Spleen (tissue), 11 donors: ENCODE data around the gene CHMP3. TPM values are rescaled to one million over a fixed set of nuclear protein-coding genes. Genes with fewer than 3 reads are reported as not detected.

Source experiments
- DNase-seq: peaks from one replicate; pipeline ENCODE4 v3.0.0-alpha.2; 2020
- H3K27ac ChIP-seq, 8 donors: fragments of 200-600 bp; sonication (generic) in 7 of 8; 1 replicate in 4 of 8; 2 replicates in 4 of 8; pipeline versions ENCODE4 v1.5.0 to v1.8.0; 2016 to 2021; ENCODE audit warnings: inconsistent platforms in 4 of 8, mild to moderate bottlenecking in 4 of 8, moderate library complexity in 1 of 8
- H3K27me3 ChIP-seq, 7 donors: fragments of 200-600 bp; sonication (generic) in 6 of 7; replicated peaks in 1 of 7; 1 replicate in 4 of 7; 2 replicates in 3 of 7; pipeline versions ENCODE4 v1.5.0 to v1.8.0; 2016 to 2021; ENCODE audit warnings: inconsistent platforms in 3 of 7, mild to moderate bottlenecking in 1 of 7
- H3K36me3 ChIP-seq, 6 donors: fragments of 200-600 bp; sonication (generic) in 5 of 6; 1 replicate in 4 of 6; 2 replicates in 2 of 6; pipeline versions ENCODE4 v1.5.0 to v1.8.0; 2016 to 2021; ENCODE audit warnings: inconsistent platforms in 2 of 6
- H3K4me1 ChIP-seq, 6 donors: fragments of 200-600 bp; sonication (generic) in 5 of 6; 1 replicate in 3 of 6; 2 replicates in 3 of 6; pipeline versions ENCODE4 v1.5.0 to v1.8.0; 2016 to 2021; ENCODE audit warnings: inconsistent platforms in 3 of 6
- H3K4me3 ChIP-seq, 8 donors: fragments of 200-600 bp; sonication (generic) in 7 of 8; 1 replicate in 4 of 8; 2 replicates in 4 of 8; pipeline versions ENCODE4 v1.5.0 to v1.8.0; 2016 to 2021; ENCODE audit warnings: inconsistent platforms in 4 of 8, mild to moderate bottlenecking in 4 of 8, moderate library complexity in 2 of 8
- H3K9me3 ChIP-seq, 8 donors: fragments of 200-600 bp; sonication (generic) in 7 of 8; 1 replicate in 4 of 8; 2 replicates in 4 of 8; pipeline versions ENCODE4 v1.5.0 to v1.8.0; 2016 to 2021; ENCODE audit warnings: inconsistent platforms in 4 of 8
- POLR2A ChIP-seq, 3 donors: fragments of 450-650 bp; IDR thresholded peaks; one replicate each; pipeline ENCODE4 v1.5.1; 2017; ENCODE audit warnings: antibody characterized with exemption in 3 of 3, mild to moderate bottlenecking in 1 of 3
- POLR2AphosphoS5 ChIP-seq, 3 donors: sonication (generic); formaldehyde crosslinking; IDR thresholded peaks; one replicate each; pipeline ENCODE4 v1.5.1; 2017; ENCODE audit warnings: antibody characterized with exemption in 3 of 3
- WGBS, 5 donors: extraction: QIAGEN DNeasy Blood & Tissue Kit in 3 of 5; methylation state at CpG; one replicate each; pipeline versions ENCODE4 v1.1.5 to v1.1.7; 2013 to 2018; 5-methylcytosine and 5-hydroxymethylcytosine counted together
- intact Hi-C: fragments of 100-400 bp; cut with DNase I; formaldehyde crosslinking; loops from one replicate; pipeline ENCODE4 v1.15.0; 2023; ENCODE audit warnings: low total_unique reads
- polyA plus RNA-seq, 3 donors: library from polyadenylated mRNA; stranded (reverse); fragments of 200-250 nt; gene quantifications; one replicate each; pipeline ENCODE4 v1.2.1, GENCODE V29; 2013
- total RNA-seq, 7 donors: library from RNA; depleted of rRNA in 3 of 7; stranded (reverse); fragments of >200 nt in 3 of 7; fragmentation: NEBNext Ultra II Directional in 4 of 7; extraction: Animal tissue kit (Norgen Biotek cat#: 25700) in 4 of 7; gene quantifications; one replicate each; pipeline versions ENCODE4 v1.1.0 to v1.2.1, GENCODE V29; 2016 to 2021
- TF ChIP-seq, protein P1 (sequence below), 11 experiments: fragments of 200-600 bp in 7 of 11; fragments of 450-650 bp in 4 of 11; sonication (generic) in 4 of 11; IDR thresholded peaks in 8 of 11; conservative IDR thresholded peaks in 3 of 11; 1 replicate in 7 of 11; 2 replicates in 4 of 11; pipeline versions ENCODE4 v1.4.0 to v1.8.0; 2016 to 2021; ENCODE audit warnings: antibody characterized with exemption in 11 of 11, inconsistent platforms in 4 of 11, mild to moderate bottlenecking in 1 of 11
- donor health status: healthy with polysubstance abuse.
- donor health status: DM: no; HTN: no; CAD: no; lungs with moderate emphysema.
- donor health status: DM: no; HTN: no; CAD: no.
- donor health status: Bipolar disorder and iron deficiency.
- donor health status: healthy.
- donor health status: DM: no; HTN: no; CAD: no.
- donor health status: DM: yes; HTN: yes; CAD: no.

Gene CHMP3
- total and polyA plus RNA-seq, 10 donors: 33.6 to 125 (median 79.3) TPM

DNA sequence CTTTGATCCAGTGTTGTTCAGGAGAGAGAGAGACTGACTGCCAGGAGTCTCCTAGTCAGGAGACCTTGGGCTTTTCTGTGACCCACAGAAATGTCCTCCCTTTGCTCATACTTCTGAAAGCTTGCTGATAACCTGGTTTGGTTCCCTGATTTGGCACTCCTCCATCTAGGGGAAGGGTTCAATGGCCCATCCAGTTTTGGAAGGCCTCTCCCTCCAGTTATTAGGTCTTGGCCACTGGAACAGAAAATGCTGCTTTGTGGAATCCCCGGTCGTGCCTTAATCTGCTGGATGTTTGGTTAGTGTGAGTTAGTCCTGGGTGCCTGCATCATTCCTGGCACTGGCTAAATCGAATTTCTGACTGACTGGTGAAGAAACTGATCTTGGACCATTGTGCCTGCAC, 86.3 kb downstream of the CHMP3 start:
- H3K27ac ChIP-seq: no peak overlapping the region
- intact Hi-C loops: no loop called here
- H3K4me1 ChIP-seq: peaks cover 0 to 16% (median 0%) of the 10 kb centered on the region in 6 donors
- WGBS, 5 donors: 94 to 98% (median 97%) methylated on average over 3 of the region's 3 CpGs
- no peaks in the 10 kb centered on the region for H3K27me3 ChIP-seq
- H3K9me3 ChIP-seq: no peaks in the 10 kb centered on the region
- no peak overlapping the region for H3K4me3 ChIP-seq
- H3K36me3 ChIP-seq: peaks cover 0 to 100% (median 89%) of the 10 kb centered on the region in 6 donors
- TF ChIP-seq, protein P1, sequence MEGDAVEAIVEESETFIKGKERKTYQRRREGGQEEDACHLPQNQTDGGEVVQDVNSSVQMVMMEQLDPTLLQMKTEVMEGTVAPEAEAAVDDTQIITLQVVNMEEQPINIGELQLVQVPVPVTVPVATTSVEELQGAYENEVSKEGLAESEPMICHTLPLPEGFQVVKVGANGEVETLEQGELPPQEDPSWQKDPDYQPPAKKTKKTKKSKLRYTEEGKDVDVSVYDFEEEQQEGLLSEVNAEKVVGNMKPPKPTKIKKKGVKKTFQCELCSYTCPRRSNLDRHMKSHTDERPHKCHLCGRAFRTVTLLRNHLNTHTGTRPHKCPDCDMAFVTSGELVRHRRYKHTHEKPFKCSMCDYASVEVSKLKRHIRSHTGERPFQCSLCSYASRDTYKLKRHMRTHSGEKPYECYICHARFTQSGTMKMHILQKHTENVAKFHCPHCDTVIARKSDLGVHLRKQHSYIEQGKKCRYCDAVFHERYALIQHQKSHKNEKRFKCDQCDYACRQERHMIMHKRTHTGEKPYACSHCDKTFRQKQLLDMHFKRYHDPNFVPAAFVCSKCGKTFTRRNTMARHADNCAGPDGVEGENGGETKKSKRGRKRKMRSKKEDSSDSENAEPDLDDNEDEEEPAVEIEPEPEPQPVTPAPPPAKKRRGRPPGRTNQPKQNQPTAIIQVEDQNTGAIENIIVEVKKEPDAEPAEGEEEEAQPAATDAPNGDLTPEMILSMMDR (IDR thresholded peaks at IDR 0.05 in 8 of 11, conservative IDR thresholded peaks at IDR 0.05 in 3 of 11): no peak
- TF ChIP-seq POLR2AphosphoS5 (IDR thresholded peaks at IDR 0.05) (no peak), POLR2A (IDR thresholded peaks at IDR 0.05) (no peak)
- DNase-seq: no peak

DNA sequence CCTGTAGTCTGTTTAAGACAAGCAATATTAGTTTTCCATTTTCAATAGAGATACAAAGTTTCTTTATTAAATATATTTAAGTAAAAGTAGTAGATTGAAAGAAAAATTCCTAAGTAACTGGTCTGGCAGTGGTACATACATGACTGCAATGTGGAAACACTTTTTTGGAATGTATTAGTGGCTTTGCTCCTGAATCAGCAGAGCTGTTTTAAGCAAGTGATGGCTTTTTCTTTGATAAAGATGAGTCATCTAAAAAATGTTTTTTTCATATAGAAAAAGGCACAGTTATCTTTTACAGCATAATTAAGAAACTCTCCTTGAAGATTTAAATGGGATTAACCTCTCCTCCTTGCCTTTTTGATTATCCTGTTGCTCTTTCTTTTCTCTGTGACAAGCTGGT, 87.2 kb downstream of the CHMP3 start:
- Histone ChIP-seq H3K27ac (no peak overlapping the region), H3K27me3 (no peaks in the 10 kb centered on the region), H3K4me1 (peaks cover 0 to 19% (median 0%) of the 10 kb centered on the region in 6 donors), H3K4me3 (no peak overlapping the region), H3K9me3 (no peaks in the 10 kb centered on the region), H3K36me3 (peaks cover 0 to 100% (median 86%) of the 10 kb centered on the region in 6 donors)
- no peak for DNase-seq
- TF ChIP-seq POLR2AphosphoS5 (IDR thresholded peaks at IDR 0.05) (no peak), POLR2A (IDR thresholded peaks at IDR 0.05) (no peak)
- TF ChIP-seq, protein P1 (IDR thresholded peaks at IDR 0.05 in 8 of 11, conservative IDR thresholded peaks at IDR 0.05 in 3 of 11): no peak
- intact Hi-C loops: no loop called here

DNA sequence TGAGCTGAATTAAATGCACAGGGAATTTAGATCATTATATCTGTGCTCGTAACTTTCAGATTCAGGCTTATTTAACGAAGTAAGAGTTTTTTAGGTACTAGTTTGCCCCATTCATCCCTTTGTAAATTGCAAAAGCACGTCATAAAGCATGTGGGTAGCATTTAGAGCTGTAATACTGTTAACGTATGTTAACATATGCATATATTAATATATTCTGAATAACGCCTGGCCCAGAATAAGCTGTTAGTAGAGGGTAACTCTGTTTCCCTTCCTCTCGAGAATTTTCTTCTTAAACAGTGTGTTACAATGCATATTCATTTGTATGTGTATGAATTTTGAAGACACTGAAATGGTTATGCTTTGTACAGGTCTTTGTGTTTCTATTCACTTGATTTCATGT, 91.6 kb downstream of the CHMP3 start:
- 95 to 97% (median 96%) methylated on average over 6 of the region's 6 CpGs for WGBS, 5 donors
- intact Hi-C loops: no loop called here
- Histone ChIP-seq H3K4me3 (no peak overlapping the region), H3K27ac (no peak overlapping the region), H3K36me3 (peaks cover 0 to 100% (median 72%) of the 10 kb centered on the region in 6 donors), H3K4me1 (peaks cover 0 to 29% (median 2%) of the 10 kb centered on the region in 6 donors), H3K27me3 (no peaks in the 10 kb centered on the region), H3K9me3 (no peaks in the 10 kb centered on the region)
- DNase-seq: no peak
- no peak for TF ChIP-seq POLR2AphosphoS5 (IDR thresholded peaks at IDR 0.05)
- TF ChIP-seq, protein P1 (IDR thresholded peaks at IDR 0.05 in 8 of 11, conservative IDR thresholded peaks at IDR 0.05 in 3 of 11): no peak
- TF ChIP-seq POLR2A (IDR thresholded peaks at IDR 0.05): no peak

DNA sequence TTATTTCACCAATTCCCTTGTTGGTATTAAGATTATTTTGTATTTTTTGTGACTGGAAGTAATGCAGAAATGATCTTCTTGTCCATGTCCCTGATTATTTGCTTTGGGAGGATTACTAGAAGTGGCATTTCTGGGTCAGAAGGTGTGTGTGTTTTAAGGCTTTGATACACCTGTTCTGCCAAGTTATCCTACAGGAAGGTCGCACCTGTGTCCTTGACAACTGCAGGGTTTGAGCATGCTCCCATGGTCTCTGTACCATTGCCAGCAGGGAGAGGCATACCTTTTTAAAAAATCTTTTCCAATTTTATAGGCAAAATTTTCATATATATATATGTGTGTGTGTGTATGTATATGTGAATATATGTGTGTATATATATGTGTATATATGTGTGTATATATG, 92.4 kb downstream of the CHMP3 start:
- H3K9me3 ChIP-seq: no peaks in the 10 kb centered on the region
- H3K4me3 ChIP-seq: no peak overlapping the region
- no peak for TF ChIP-seq POLR2A (IDR thresholded peaks at IDR 0.05)
- H3K4me1 ChIP-seq: peaks cover 0 to 29% (median 2%) of the 10 kb centered on the region in 6 donors
- no peak overlapping the region for H3K27ac ChIP-seq
- H3K27me3 ChIP-seq: no peaks in the 10 kb centered on the region
- no peak for DNase-seq
- intact Hi-C loops: no loop called here
- peaks cover 0 to 100% (median 73%) of the 10 kb centered on the region in 6 donors for H3K36me3 ChIP-seq
- WGBS, 5 donors: 94 to 97% (median 97%) methylated on average over 1 of the region's 1 CpG
